Muscle layer of duodenum (tissue), 2 donors: Measurements from ENCODE around the gene IL17C.
A peak's percentile ranks its signal among the peaks of the same experiment; 100 is the strongest.

Experiments
- H3K27ac ChIP-seq: one replicate; pipeline ENCODE4 v1.7.0; 2013; ENCODE audit warnings: mild to moderate bottlenecking, low read length
- H3K27me3 ChIP-seq: one replicate; pipeline ENCODE4 v1.7.0; 2013; ENCODE audit warnings: low read depth, mild to moderate bottlenecking, control low read depth, low read length
- H3K36me3 ChIP-seq, 2 donors: one replicate each; pipeline ENCODE4 v1.7.0; 2013; ENCODE audit warnings: low read length in 2 of 2, control low read depth in 1 of 2, mild to moderate bottlenecking in 1 of 2; ENCODE audit not compliant: insufficient read depth in 2 of 2, control insufficient read depth in 1 of 2
- H3K4me1 ChIP-seq, 2 donors: one replicate each; pipeline ENCODE4 v1.7.0; 2013; ENCODE audit warnings: low read length in 2 of 2, mild to moderate bottlenecking in 2 of 2, control low read depth in 1 of 2, moderate library complexity in 1 of 2; ENCODE audit not compliant: insufficient read depth in 2 of 2, control insufficient read depth in 1 of 2
- H3K4me3 ChIP-seq, 2 donors: one replicate each; pipeline ENCODE4 v1.7.0; 2013; ENCODE audit warnings: low read length in 2 of 2, low read depth in 1 of 2, mild to moderate bottlenecking in 1 of 2
- H3K9me3 ChIP-seq, 2 donors: one replicate each; pipeline ENCODE4 v1.7.0; 2013; ENCODE audit warnings: low read length in 2 of 2, control low read depth in 1 of 2, mild to moderate bottlenecking in 1 of 2; ENCODE audit not compliant: control insufficient read depth in 1 of 2
- donor health status: healthy.

The IL17C gene

DNA sequence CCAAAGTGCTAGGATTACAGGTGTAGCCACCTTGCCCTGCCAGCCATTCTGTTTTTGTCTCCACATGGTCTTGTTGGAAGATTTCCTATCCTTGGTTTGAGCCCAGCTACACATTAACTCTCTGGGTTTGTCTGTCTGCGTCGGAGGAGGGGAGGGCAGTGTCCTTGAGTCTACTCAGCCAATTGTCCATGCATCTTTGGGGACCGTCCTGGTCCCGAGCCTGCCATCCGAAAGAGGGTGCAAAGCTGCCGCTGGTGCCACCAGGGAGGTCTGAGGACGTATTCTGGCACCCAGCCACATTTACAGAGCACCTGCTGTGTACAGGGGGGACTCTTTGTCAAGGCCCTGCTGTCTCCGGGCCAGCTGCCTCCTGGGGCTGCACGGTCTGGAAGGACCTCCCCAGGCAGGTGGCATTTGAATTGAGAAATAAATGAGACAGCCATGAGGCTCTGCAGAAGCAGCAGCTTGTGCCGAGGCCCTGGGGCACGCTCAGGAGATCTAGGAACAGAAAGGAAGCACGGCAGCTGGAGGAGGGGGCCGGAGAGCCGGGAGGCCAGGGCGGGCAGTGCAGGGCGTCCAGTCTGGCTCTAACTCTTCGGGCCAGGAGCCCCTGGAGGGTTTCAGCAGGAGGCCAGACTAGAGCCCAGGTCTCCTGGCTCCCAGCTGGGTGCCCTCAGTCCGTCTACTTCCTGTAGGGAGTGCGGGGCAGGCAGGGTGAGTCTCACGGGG is 11.0 kb downstream of the IL17C start:
- no peak overlapping the region for H3K27ac ChIP-seq
- H3K4me3 ChIP-seq: peak overlapping the region; percentile 68 to 80

DNA sequence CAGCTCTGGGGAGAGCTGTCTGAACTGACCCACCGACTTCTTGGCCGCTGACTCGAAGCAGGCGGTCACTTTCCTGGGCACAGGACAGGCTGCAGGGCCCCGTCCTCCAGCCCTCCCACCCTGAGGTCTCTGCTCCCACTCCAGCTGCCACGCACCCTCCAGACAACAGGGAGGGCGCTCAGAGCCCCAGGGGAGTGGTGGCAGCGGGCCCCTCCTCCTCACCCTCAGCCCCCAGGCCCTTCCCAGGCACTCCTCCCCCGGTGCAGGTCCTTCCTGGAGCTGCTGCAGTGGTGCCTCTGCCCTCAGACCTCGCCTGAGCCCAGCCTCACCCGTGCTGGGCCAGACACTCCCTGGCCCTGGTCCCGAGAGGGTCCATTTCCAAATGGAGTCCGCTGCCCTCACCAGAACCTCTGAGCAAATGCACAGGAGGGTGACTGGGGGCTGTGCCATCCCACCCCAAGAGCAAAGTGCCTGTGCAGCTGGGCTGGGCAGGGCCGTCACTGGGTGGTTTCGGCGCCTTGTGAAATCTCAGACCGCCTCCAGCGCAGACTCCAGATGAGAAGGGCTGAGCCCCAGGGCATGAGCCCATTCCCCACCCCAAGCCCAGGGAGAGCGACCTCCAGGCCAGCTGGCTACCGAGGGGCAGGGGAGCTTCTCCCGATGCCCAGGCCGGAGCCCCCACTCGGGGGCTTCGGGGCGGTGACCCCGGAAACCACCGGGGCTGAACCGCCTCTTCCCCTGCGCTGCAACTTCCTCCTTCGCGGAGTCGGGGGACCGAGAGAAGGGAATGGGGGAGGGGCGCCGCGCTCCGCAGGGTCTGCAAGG is 11.8 kb downstream of the IL17C start:
- Histone ChIP-seq H3K4me3 (peak overlapping the region; percentile 68 to 80), H3K36me3 (peaks cover 5 to 32% of the 10 kb centered on the region in 2 donors), H3K4me1 (peaks cover 4 to 20% of the 10 kb centered on the region in 2 donors), H3K27ac (peak overlapping the region; percentile 67), H3K27me3 (no peaks in the 10 kb centered on the region), H3K9me3 (no peaks in the 10 kb centered on the region)

More for the DNA sequence above, 11.0 kb downstream of the IL17C start:
- Histone ChIP-seq H3K4me1 (peaks cover 4 to 20% of the 10 kb centered on the region in 2 donors), H3K36me3 (peaks cover 0 to 24% of the 10 kb centered on the region in 2 donors), H3K27me3 (no peaks in the 10 kb centered on the region), H3K9me3 (no peaks in the 10 kb centered on the region)

DNA sequence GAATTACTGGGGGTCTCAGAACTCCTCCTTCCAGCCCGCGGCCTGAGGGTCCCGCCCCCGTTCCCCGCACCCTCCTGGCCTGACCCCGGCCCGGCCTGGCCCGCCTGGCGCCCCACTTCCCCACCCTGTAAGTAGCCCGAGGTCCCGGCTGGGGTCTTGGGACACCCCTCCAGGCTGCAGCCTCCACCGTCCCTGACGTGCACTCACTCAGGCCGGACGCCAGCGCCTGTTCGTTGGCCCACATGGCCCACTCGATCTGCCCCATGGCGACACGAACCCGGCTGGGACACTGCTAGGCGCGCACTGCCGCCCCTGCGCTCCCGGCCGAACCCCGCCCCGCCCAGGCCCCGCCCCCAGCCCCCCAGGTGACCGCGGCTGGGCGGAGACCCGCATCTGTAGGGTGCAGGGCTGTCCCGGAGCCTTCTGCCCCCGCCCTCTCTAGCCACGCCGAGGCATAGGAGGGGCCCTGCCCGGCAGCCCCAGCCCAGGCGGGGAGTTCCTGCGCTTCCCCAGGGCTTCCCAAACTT is 12.4 kb downstream of the IL17C start, which contains the start of gene CYBA:
TSS of gene CYBA (minus strand) at position 305 of the 527 bp plus-strand sequence. CDS start at position 265, 40 bp downstream.
- peaks cover 5 to 32% of the 10 kb centered on the region in 2 donors for H3K36me3 ChIP-seq
- H3K9me3 ChIP-seq: no peaks in the 10 kb centered on the region
- no peaks in the 10 kb centered on the region for H3K27me3 ChIP-seq
- H3K4me1 ChIP-seq: peaks cover 4 to 20% of the 10 kb centered on the region in 2 donors
- peak within 1 kb of the TSS; percentile 68 to 80 for H3K4me3 ChIP-seq
- peak within 1 kb of the TSS; percentile 67 for H3K27ac ChIP-seq

DNA sequence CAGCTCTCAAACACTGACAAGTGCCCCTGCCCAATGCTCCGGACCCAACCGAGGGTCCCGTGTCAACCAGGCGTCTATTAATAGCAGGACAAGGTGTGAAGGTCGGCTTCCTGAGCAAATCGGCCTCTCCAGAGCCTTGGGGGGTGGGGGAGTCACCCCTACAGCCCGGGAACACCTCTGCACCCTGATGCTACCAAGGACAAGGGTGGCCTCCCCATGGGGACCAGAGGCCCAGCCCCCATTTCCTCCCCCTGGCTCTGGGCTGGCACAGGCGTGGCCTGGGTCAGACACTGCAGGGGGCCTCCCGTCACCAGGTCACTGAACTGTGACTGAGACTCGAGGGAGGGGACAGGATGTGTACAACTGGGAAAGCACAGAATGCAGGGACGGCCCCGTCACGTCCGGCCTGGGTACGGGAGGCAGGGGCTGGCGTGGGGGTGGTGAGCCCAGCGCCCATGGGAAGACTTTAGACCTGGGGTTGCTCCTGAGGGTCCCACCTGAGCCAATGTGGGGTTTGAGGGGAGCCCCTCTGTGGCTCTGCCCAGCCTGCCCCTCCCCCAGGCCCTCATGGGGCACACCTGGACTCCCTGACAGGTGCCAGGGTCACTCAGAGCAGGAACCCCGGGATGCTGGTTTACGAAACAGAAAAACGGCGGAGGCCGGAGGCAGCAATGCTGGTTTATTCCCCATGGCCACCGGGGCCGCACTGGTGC is 13.1 kb downstream of the IL17C start:
- Histone ChIP-seq H3K36me3 (peaks cover 5 to 32% of the 10 kb centered on the region in 2 donors), H3K4me3 (peak overlapping the region; percentile 42 to 80), H3K27me3 (no peaks in the 10 kb centered on the region), H3K27ac (peak overlapping the region; percentile 60), H3K9me3 (no peaks in the 10 kb centered on the region), H3K4me1 (peaks cover 4 to 20% of the 10 kb centered on the region in 2 donors)

- Histone ChIP-seq H3K27me3 (no peaks in the 10 kb centered on the region), H3K36me3 (peaks cover 5 to 32% of the 10 kb centered on the region in 2 donors), H3K9me3 (no peaks in the 10 kb centered on the region), H3K27ac (no peak overlapping the region), H3K4me3 (no peak overlapping the region), H3K4me1 (peaks cover 4 to 20% of the 10 kb centered on the region in 2 donors)
Measured at GRCh38 chr16:88651989-88652761, 13.8 kb downstream of the IL17C start.

DNA sequence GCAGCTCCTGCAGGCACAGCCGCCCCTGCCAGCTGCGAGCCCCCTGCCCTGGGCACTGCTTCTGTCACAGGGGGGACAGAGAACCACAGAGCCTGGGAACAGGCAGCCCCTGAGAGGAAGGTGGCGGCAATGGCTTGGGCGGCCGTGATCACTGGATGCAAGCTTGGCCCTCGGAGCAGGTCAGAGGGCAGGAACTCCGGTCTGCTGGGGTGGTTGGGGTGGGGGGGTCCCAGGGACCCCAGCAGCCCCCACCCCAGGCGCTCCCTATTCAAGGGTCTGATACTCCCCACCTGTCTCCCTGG is 14.3 kb downstream of the IL17C start:
- peaks cover 4 to 20% of the 10 kb centered on the region in 2 donors for H3K4me1 ChIP-seq
- H3K27ac ChIP-seq: no peak overlapping the region
- no peaks in the 10 kb centered on the region for H3K27me3 ChIP-seq
- H3K4me3 ChIP-seq: no peak overlapping the region
- no peaks in the 10 kb centered on the region for H3K9me3 ChIP-seq
- peaks cover 5 to 32% of the 10 kb centered on the region in 2 donors for H3K36me3 ChIP-seq

DNA sequence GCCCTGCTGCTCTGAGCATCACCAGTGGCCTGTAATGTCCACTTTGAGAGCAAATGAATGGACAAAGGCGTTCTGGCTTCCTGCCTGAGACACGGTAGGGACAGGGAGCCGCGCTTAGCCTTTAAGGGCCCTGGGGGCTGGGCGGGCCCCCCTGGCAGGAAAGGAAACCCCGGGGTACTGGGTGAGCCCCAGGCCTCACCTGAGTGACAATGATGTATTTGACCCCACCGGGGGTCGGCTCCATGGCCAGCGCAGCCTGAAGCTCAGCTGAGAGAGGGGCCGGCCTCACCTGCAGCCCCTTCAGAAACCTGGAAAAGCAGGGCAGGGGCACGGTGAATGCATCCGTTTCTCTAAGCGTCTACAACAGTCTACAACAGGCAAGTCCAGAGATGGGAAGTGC is 14.7 kb downstream of the IL17C start:
- Histone ChIP-seq H3K36me3 (peaks cover 5 to 36% of the 10 kb centered on the region in 2 donors), H3K27me3 (no peaks in the 10 kb centered on the region), H3K4me3 (no peak overlapping the region), H3K9me3 (no peaks in the 10 kb centered on the region), H3K27ac (no peak overlapping the region), H3K4me1 (peaks cover 4 to 20% of the 10 kb centered on the region in 2 donors)

- no peak overlapping the region for H3K27ac ChIP-seq
- peaks cover 4 to 20% of the 10 kb centered on the region in 2 donors for H3K4me1 ChIP-seq
- no peaks in the 10 kb centered on the region for H3K27me3 ChIP-seq
- no peak overlapping the region for H3K4me3 ChIP-seq
- H3K36me3 ChIP-seq: peaks cover 5 to 40% of the 10 kb centered on the region in 2 donors
- H3K9me3 ChIP-seq: no peaks in the 10 kb centered on the region
Measured at GRCh38 chr16:88653596-88654362, 15.4 kb downstream of the IL17C start.

GRCh38 chr16:88654363-88655052 is 16.1 kb downstream of the IL17C start:
- Histone ChIP-seq H3K4me1 (peaks cover 4 to 20% of the 10 kb centered on the region in 2 donors), H3K36me3 (peaks cover 5 to 40% of the 10 kb centered on the region in 2 donors), H3K27me3 (no peaks in the 10 kb centered on the region), H3K27ac (no peak overlapping the region), H3K9me3 (no peaks in the 10 kb centered on the region), H3K4me3 (no peak overlapping the region)
